NCI-H345 treated with DMSO at 0.1 percent for 48 hours (cell line): ENCODE data around the gene SCN4A.
"Not testable (repeated sequence)": the region's sequence is repeated elsewhere in the genome, so short reads cannot be mapped to it uniquely, and the experiment has no call there.

ENCODE experiments used
- DNase-seq: peaks from one replicate; lab custom pipeline; 2025; ENCODE audit not compliant: unreplicated experiment; lab: John Stamatoyannopoulos, UW

Gene SCN4A

DNA sequence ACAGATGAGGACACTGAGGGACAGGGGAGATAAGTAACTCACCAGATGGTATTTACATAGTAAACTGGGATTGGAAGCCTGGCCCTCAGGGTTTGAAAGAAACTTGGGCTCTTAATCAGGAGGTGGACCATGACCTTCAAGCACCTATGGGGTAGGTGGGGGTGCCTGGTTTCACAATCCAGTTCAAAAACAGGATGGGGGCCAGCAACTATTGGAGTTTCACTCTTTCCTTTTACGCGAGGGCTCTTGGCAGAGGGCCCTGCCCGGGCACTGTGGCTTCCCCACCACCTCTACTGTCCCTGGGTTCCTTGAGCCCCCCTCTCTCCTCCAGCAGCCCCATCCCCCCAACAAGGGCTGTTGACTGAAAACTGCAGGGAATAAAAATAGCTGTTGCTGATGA is 14.1 kb upstream of the SCN4A start:
- no peak for DNase-seq

DNA sequence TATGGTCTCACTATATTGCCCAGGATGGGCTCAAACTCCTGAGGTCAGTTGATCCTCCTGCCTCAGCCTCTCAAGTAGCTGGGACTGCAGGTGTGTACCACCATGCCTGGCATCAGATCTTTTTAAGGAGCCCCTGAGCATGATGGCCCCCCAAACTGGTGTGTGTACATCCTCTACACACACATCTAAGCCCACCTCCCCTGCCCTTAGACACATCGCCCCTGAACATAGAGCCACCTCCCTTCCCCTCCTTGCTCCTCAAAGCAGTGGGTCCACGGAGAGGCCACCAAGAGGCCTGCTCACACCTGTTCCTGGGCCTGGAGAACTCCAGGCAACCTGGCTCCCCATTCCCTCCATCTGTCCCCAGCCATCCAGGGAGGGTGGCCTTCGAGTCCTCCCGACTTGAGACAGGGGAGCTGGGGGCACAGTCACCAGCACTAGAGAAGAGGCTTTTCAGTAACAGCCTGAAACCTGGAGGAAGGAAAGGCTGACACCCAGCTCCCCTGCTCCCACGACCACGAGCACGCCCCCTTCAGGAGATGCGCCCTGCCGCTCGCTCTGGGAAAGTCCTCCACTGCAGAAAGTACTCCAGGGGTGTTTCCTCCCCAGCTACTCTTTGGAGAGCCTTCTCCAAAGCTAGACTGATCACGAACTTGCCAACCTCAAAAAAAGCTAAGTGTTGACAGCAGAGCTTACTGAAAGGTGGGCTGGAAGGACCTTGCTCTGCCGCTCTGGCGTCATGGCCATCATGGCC is 12.8 kb upstream of the SCN4A start:
- DNase-seq: no peak

DNA sequence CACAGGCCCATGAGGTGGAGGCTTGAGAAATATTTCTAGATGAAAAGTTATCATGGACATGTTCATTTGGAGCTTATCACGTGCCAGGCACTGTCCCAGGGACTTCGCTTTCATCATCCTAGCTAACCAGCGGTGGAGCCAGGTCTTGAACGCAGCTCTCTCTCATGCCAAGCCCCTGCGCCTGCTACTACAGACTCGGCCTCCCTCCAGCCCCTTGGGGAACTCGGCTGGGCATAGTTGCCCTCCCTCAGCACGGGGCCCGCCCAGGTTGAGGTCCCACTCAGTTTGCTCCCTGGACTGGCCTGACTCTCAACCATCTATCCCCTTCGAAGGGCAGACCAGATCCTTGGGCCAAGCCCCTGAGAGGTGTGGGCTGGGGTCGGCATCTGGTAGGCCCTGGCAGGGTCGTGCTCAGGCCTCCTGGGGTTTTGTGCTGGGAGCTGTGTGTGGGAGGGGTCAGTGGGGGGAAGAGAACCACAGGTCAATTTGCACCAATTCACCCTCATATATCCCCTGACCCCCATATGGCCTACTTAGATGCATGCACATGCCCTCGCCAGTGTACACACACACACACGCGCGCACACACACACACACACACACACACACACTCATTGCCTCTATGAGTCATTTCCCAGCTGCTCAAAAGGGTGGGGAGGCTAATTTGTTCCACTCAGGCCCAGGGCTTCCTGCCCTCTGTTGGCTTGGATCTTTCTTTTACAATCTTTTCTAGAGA is 12.1 kb upstream of the SCN4A start:
- DNase-seq: no peak

DNA sequence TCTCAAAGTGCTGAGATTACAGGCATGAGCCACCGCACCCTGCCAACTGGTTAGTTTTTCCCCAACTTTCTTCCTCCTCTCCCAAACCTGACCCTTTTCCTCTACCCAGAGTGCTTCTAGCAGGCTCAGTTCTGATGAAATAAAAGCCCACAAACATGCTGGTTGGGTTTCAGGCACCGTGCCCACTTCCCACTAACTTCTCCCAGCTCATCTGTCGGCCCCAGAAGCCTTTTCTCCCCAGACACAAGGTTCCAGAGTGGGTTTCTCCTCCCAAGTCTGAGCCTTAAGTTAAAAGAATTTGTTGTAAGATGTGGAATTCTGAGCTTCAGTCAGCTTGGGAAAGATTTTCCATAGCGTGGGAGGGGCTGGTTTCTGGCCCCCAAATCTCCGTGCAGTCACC is 11.5 kb upstream of the SCN4A start:
- no peak for DNase-seq

DNA sequence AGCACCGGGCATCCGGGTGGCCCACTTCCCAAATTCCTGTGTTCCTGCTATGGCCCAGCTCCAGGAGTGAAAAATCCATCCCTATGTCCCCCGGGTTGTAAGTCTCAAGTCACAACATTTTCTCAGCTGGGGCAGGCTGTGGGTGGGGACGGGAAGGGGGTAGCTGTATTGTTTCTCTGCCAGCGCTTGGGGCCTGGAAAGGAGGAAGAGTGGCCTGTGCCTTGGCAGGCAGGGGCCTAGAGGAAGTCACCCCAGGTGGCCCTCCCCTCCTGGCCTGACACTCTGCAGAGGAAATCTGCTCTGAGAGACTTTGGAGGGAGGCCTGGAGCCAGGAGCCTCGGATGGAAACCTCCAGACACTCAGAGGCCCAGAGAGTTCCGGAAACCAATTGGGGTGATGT is 10.6 kb upstream of the SCN4A start:
- no peak for DNase-seq

DNA sequence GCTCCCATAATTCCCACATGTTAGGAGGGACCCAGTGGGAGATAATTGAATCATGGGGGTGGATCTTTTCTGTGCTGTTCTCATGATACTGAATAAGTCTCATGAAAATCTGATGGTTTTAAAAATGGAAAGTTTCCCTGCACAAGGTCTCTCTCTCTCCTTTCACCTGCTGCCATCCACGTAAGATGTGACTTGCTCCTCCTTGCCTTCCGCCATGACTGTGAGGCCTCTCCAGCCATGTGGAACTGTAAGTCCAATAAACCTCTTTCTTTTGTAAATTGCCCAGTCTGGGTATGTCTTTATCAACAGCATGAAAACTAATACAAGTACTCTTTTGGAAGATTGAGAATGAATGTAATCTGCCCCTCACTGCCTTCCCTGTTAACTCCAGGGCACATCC is 9.9 kb upstream of the SCN4A start:
- DNase-seq: not testable (repeated sequence)

DNA sequence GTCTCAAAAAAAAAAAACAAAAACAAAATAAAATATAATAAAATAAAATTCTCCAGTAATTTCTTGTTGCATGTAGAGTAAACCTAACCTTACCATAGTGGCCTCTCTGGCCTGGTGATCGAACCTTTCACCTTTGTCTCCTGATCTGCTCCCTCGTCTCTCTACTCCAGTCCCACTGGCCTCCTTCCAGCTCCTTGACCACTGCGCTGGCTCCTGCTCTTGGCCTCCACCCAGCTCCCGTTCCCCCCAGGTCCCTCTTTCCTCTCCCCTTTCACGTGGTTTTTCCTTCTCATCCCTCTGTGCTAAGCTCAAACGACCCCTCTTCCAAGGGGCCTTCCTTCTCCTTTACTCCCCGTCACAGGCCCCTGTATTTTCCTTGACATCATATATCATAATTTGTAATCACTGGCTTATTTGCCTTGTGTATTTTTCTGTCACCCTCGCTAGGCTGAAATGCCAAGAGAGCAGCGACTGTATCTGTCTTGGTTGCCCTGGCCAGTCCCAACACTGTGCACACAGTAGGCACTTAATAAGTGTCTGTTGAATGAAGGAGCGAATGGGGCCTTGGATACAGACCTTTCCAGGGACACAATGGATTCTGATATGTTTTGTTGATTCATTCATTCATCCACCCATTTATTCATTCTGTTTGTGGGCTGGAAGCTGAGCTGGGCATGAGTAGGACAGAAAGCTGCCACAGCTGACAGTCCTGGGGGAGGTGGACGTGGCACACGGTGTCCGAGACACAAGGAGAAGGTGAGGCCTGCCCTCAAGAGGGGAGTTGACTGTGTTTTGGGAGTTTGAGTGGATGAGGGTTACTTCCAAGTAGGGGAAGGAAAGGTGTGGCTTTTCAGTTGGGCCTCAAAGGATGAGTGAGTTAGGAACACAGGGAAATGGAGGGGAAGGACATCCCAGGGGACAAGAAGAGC is 5.8 kb upstream of the SCN4A start:
- DNase-seq: no peak

DNA sequence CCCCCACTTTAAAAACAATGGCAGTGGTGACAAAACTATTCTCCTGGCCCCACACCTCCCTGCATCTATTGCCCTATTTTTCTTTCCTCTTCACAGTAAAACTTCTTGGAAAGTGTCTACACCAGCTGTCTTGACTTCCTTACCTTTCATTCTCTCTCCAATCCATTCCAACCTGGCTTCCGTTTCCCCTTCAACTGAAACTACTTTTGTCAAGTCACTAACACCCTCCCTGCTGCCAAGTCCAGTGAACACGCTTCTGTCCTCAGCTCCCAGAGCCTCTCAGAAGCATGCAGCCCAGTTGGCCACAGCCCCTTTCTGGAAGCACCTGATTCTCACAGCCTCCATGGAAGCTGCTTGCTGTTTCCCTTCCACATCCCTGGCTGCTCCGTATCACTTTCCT is 4.0 kb upstream of the SCN4A start:
- no peak for DNase-seq

DNA sequence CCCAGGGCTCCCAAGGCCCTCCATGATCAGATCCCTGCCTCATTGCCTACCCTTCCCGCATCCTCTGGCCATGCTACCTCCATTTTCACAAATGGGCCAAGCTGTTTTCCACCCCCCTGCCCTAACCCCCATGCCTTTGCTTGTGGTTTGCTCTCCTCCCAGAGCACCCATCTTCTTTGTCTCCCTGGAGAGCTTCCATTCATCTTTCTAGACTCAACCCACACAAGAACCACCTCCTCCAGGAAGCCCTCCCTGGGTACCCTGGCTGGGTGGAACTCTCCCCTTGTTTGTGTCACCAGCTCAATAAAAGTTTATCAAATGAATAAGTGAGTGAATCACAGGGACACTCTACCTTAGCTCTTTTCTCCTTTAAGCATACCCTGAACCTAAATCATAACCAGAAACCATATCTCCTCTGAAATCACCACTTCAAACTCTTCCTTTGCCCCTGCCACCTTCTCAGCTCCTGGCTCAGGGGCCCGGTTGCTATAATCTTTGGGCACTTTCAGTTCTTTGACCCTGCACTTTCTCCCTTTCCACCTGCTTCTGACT is 2.9 kb upstream of the SCN4A start:
- DNase-seq: no peak

DNA sequence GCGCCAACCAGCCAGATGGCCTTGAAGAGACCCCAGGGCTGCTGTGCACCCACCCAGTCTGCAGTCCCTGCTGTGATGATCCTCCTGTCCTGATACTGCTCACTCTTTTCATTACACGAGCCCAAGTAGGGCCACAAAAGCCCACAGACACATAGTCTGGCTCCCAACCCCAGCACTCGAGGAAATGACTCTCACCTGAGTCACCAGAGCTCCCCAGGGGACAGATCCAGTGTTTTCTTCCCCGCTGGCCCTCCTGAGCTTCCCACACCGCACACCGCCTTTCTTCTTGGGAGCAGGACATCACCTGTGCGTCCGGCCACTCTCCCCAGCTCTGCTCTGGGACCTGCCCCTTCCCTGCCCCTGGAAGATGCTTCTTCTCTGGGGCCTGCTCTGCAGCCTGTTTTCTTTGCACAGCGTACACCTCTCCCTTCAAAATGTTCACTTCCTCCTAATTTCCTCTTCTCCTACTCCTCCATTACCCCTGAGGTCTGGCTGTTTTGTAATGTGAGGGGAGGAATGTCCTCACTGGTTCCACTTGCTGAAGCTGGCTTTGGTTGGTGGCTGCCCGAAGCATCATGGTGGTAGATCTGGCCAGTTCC is 2.0 kb upstream of the SCN4A start:
- no peak for DNase-seq

DNA sequence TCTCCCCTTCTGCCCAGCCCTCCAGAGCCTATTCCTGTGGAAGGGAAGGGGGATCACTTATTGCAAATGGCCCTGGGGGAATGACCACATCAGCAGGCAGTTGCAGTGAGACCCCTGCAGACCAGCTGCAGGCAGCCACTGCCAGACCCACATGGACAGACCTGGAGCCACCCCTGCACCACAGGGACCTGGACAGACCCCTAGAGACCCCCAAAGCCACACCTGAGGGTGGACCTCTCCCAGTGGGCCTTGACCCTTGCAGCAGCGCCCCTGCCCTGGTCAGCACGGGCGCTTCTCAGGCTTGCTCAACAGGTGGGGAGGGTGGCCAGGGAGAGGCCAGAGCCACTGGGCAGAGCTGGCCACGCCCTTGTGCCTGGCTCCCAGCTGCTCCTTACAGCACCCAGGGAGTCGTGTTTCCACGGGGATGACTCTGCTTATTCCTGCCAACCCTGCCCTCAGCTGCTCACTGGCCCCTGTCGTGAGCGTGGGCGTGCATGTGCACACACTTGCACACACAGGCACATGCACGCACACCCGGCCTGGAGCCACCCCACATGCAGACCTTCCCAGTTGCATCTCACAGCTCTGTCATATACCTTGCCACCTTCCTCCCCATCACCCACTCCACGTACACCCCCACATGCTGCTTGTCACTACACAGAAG is 1.3 kb upstream of the SCN4A start:
- no peak for DNase-seq

DNA sequence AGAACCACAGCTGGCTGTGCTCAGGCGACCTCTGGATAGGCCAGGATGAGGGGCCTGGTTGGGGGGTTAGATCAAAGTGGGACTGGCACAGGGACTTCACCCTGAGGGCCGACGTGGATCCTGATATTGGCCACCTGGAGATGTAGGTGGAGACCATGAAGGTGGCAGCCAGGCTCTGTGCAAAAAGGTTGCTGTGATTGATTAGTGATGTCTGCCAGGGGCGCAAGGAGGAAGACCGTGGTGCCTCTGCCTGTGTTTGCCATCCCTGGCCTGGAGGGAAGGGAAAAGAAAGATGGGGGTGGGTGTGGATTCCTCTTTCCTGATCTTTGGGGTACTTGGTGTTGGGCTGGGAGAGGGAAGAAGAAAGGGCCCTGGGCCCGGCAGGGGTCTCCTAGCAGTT is 529 bp upstream of the SCN4A start:
- no peak for DNase-seq

DNA sequence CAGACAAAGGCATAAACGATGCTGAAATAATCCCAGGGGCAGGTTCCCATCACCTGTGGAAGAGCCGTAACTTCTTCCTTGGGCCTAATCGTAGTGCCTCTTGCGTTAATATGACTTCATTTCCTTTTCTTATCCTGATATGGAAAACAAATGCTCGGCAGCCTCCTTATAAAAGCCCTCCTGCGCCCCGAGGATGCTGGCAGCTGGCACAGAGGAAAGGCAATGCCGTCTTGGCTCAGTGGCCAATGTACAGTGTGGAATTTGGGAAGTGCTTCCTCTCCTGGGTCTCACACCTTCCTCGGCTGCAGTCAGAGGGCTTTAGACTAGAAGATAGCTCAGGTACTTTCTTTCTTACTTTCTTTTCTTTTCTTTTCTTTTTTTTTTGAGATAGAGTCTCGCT is 3.4 kb downstream of the SCN4A start:
- DNase-seq: no peak

DNA sequence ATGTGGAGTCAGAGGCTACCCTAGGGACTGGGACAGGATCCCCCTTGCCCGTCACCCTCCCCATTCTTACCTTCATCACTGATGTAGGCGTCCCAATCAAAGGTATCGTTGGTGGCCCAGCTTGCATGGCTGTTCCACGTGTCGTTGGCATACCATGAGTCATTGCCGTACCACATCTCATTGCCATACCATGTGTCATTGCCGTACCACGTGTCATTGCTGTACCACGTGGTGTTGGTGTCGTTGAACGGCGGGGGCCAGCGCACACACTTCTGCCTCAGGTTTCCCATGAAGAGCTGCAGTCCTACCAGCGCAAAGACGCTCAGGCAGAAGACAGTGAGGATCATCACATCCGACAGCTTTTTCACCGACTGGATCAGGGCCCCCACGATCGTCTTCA is 4.8 kb downstream of the SCN4A start:
- DNase-seq: no peak

DNA sequence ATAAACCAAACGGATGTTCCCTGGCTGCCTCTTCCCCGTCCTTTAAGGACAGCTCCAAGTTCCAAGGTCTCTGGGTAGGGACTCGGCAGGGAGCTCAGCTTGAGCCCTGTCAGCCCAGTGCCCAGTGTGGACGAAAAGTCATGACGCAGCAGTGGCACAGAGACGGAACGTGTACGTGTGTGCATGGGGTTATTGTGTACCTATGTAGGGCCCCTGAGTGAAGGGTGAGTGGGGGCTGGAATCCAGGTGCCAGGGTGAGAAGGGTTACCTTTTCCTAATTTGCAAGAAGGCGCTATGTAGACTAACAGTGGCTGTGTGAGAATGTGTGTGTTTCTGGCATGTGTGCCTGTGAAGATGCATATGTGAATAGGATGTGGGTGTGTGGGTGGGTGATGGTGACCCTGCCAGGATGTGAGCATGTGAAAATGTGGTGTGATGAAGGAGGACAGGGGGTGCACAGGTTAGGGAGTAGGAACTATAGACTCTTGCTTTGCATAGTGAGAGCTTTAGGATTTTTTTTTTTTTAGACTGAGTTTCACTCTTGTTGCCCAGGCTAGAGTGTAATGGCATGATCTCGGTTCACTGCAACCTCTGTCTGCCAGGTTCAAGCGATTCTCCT is 6.0 kb downstream of the SCN4A start:
- DNase-seq: no peak

DNA sequence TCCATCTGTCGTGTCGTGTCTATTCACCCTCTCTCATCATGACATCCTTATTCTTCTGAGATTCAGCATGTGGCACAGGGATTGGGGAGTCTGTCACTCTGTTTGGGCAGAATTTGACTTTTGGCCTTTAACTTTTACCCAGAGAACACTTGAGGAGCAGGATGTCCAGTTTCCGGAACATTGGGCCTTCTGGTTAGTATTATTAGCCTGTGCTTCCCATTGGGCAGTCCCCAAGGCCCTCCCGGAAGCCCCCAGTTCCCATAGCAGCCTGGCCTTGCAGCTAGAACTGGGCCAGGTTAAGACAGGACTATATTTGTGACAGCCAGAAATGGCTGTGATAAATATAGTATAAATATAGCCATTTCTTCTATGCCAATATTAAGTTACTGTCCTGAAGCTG is 9.6 kb downstream of the SCN4A start:
- no peak for DNase-seq

DNA sequence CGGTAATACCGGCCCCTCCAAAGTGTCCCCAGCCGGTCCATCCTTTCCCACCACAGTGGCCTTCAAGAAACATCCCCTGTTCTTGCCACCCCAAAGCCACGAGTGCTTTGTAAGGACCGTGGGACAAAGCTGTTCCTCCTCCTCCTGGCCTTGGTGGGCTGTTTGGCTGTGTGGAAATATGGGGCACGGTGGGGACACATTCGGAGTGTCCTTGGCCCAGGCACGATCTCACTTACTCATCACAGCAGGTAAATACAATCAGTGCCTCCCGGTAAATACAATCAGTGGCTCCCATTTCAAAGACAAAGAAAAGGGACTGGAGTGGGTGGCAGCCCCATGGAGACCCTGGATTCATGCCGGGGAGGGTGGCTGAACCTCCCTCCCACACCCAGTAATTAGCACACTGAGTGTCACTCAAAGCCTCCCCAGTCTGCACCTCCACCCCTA is 10.4 kb downstream of the SCN4A start:
- DNase-seq: no peak

DNA sequence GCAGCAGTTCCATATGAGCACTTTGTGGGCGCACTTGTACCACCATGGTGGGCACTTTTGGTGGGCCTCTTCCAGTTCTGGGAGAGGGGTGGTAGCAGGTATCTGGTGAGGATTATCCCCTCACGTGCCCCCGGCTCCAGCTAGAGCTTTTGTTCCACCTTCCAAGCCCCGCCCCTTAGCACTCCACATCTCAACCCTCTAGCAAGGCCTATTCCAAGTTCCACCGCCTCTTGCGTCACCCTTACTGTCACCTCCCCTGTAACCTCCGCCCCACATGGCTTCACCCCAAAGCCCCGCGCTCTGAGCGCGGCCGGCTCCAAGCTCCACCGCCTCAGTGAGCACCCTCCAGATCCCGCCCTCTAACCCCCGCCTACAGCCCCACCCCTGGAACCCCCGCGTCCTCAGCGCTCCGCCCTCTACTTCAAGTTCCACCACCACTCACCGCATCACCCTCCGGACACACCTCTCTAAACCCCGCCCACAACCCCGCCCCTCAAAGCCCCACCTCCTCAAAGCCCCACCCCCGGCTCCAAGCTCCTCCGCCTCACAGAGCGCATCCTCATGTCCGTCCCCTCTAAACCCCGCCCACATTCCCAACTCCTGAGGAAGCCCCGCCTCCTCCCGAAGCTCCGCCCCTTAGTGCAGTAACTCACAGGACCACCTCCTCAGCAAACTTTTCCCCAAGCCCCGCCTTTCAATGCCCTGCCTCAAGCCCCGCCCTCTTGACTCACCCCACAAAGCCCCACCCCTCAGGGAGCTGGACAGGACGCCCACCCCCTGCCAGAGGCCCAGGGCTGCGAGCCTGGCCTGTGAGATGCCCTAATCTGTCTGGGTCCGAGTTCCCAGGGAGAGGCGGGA is 11.1 kb downstream of the SCN4A start:
- no peak for DNase-seq

DNA sequence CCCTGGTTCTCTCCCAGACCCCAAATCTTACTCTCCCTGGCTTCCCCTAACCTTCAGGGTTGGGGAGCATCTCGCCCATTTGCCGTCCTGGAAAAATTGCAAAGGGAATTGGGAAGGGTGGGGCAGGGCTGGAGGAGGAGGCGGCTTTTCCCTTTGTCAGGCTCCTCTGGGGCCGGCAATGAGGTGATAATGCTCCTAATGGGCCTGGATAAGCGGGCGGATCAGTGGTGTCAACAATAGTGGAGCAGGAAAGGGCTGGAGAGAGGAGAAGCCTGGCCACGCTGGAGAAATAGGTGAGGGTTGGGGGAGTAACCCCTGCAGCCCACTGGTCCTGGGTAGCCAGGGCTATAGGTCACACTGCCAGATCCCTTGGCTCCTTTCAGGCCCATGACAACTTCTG is 12.3 kb downstream of the SCN4A start:
- no peak for DNase-seq
